ENCODE measurements around the gene POP7. TPM values are rescaled to one million over a fixed set of nuclear protein-coding genes. Genes with fewer than 3 reads are reported as not detected.
A peak's percentile ranks its signal among the peaks of the same experiment; 100 is the strongest.
"Not testable (repeated sequence)": the region's sequence is repeated elsewhere in the genome, so short reads cannot be mapped to it uniquely, and the experiment has no call there.

Gene POP7
- total RNA-seq = 10 to 100 TPM; 43.6 to 48.3 TPM

DNA sequence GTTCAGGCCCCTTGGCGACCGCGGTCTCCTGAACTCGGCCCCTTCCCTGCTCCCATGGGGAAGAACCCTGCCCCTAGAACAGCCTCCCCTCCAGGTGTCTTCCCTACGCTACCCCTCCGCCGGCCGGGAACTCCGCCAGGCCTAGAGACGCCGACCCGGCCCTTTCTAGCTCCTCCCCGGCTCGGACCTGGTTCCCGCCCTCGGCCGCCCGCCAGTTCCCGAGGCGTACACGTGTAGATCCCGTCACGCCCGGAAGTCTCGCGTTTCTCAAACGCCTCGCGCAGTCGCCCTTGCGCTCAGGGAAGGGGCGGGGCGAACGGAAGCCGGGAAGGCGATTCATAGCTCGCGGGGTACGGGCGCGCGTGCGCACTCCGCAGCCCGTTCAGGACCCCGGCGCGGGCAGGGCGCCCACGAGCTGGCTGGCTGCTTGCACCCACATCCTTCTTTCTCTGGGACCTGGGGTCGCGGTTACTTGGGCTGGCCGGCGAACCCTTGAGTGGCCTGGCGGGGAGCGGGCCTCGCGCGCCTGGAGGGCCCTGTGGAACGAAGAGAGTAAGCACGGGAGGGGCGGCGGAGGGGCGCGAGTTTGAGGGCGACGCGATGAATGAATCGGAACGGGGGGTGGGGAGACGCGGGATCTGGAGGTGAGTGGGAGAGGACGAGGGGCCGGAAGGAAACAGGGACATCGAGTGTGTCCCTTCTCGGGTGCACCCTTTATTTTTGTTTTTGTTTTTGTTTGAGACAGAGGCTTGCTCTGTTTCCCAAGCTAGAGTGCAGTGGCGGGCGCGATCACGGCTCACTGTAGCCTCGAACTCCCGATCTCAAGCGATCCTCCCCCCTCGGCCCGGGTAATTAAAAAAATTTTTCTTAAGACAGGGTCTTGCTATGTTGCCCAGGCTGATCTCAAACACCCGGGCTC, at the start of gene POP7:
Gene POP7 (plus strand): TSS at position 369 of the 919 bp plus-strand sequence. CDS start 710 bp downstream, outside the sequence.
- H3K9me3 Mint-ChIP-seq (ENCODE audit: insufficient read depth) = no peaks in the 10 kb centered on the region
- ATAC-seq (peak; percentile 96), DNase-seq (peak; percentile 99)
- H3K4me3 Mint-ChIP-seq = peak within 1 kb of the TSS; percentile 96
- H3K27ac Mint-ChIP-seq = peak within 1 kb of the TSS; percentile 98
- H3K36me3 Mint-ChIP-seq (ENCODE audit: low read depth) = peaks cover 8% of the 10 kb centered on the region
- ChIA-PET POLR2A (interaction anchor here (0.6 to 2.3 kb wide), 21 partner anchors 10 to 379 kb away, joined by 3 to 17 read pairs (median 3); partner anchors contain the start of genes FBXO24, GIGYF1, LRCH4 and MEPCE), CTCF (interaction anchor here (0.6 to 4.7 kb wide), 65 partner anchors 8 to 557 kb away, joined by 3 to 128 read pairs (median 4); partner anchors contain the start of genes ACTL6B, EPO, FBXO24 and GIGYF1)
- H3K27me3 Mint-ChIP-seq (ENCODE audit: low read depth) = peaks cover 4% of the 10 kb centered on the region
- peaks cover 19% of the 10 kb centered on the region for H3K4me1 Mint-ChIP-seq (ENCODE audit: low read depth)

DNA sequence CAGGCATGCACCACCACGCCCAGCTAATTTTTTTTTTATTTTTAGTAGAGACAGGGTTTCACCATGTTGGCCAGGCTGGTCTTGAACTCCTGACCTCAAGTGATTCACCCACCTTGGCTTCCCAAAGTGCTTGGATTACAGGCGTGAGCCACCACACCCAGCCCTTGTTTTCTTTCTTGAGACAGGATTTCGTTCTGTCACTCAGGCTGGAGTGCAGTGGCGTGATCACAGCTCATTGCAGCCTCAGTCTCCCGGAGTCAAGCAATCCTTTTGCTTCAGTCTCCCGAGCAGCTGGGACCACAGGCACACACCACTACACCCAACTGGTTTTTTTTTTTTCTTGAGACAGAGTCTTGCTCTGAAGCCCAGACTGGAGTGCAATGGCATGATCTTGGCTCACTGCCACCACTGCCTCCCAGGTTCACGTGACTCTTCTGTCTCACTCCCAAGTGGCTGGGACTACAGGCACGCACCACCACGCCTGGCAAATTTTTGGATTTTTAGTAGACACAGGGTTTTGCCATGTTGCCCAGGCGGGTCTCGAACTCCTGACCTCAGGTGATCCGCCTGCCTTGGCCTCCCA, 43.6 kb upstream of the POP7 start:
- H3K9me3 Mint-ChIP-seq (ENCODE audit: insufficient read depth); H3K36me3 Mint-ChIP-seq (ENCODE audit: low read depth); H3K4me3 Mint-ChIP-seq; H3K27ac Mint-ChIP-seq; H3K4me1 Mint-ChIP-seq (ENCODE audit: low read depth); POLR2A ChIA-PET; DNase-seq; ATAC-seq: not testable (repeated sequence)
- CTCF ChIA-PET = interaction anchor here (1.7 kb wide), 1 partner anchor 43 kb away, joined by 4 read pairs; the partner anchor contains the start of gene POP7
- H3K27me3 Mint-ChIP-seq (ENCODE audit: low read depth) = peaks cover 16% of the 10 kb centered on the region

DNA sequence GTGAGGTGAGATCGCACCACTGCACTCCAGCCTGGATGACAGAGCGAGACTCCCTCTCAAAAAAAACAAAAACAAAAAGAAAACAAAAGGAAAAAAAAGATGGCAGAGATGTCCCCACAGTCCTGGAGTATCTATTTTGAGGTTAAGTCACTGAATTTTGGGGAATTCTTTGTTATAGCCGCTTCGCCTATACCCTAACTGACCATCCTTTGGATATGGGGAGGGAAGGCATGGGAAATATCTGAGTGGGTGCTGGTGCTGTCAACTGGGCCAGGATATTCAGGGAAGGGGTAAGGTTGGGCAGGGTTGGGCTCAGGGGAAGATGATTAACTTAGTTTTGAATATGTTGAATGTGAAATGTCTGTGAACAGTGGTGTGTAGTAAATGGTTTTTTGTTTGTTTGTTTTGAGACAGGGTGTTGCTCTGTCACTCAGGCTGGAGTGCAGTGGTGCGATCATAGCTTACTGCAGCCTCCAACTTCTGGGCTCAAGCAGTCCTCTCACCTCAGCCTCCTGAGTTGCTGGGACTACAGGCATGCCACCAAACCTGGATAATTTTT, 40.7 kb upstream of the POP7 start:
- Mint-ChIP-seq H3K4me3 (no peak overlapping the region), H3K27ac (no peak overlapping the region), H3K36me3 (ENCODE audit: low read depth) (no peaks in the 10 kb centered on the region), H3K9me3 (ENCODE audit: insufficient read depth) (no peaks in the 10 kb centered on the region), H3K4me1 (ENCODE audit: low read depth) (peaks cover 4% of the 10 kb centered on the region), H3K27me3 (ENCODE audit: low read depth) (peaks cover 6% of the 10 kb centered on the region)
- ChIA-PET POLR2A (no interaction called here), CTCF (interaction anchor here (1.4 kb wide), 1 partner anchor 41 kb away, joined by 3 read pairs; the partner anchor contains the start of gene POP7)
- ATAC-seq (no peak), DNase-seq (no peak)

DNA sequence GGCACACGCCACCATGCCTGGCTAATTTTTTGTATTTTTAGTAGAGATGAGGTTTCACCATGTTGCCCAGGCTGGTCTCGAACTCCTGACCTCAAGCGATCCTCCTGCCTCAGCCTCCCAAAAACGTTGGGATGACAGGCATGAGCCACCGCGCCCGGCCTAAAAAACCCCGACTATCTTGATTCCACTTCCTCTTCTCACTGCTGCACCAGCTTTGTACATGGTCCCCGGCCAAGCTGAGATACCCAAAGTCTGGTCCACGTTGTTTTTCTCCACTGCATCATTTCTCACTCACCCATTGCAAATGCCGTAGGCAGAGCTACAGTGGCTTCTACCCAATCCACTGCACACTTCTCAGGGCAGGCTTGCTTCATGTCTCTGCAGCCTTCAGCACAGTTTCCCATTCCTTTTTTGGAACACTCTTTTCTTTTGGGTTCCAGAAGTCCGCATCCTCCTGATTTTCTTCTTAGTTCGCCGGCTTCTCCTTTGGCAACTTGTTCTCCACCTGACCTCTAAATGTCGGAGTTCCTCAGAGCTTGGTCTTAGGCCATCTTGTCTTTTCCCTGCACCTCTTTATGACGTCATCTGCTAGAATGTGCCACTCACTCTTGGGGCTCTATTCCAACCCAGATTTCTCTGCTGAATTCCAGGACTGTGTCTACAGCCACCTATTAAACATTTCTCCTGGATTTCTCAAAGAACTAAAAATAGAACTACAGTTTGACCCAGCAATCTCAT, 38.4 kb upstream of the POP7 start:
- DNase-seq (no peak), ATAC-seq (no peak)
- POLR2A ChIA-PET = no interaction called here
- Mint-ChIP-seq H3K9me3 (ENCODE audit: insufficient read depth) (no peaks in the 10 kb centered on the region), H3K27me3 (ENCODE audit: low read depth) (peaks cover 12% of the 10 kb centered on the region), H3K4me1 (ENCODE audit: low read depth) (peaks cover 6% of the 10 kb centered on the region), H3K27ac (no peak overlapping the region), H3K4me3 (no peak overlapping the region), H3K36me3 (ENCODE audit: low read depth) (no peaks in the 10 kb centered on the region)
- CTCF ChIA-PET = interaction anchor here (0.6 to 1.6 kb wide), 3 partner anchors 9 to 38 kb away, joined by 3 to 4 read pairs (median 4); no protein-coding TSS in a partner anchor

DNA sequence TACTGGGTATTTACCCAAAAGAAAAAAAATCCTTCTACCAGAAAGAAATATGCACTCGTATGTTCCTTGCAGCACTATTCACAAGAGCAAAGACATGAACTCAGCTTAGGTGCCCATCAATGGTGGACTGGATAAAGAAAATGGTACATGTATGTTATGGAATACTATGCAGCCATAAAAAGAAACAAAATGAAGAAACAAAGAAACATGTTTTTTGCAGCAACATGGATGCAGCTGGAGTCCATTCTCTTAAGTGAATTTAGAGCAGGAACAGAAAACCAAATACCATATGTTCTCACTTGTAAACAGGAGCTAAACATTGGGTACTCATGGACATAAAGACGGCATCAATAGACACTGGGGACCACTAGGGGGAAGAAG, 37.9 kb upstream of the POP7 start:
- H3K36me3 Mint-ChIP-seq (ENCODE audit: low read depth) = no peaks in the 10 kb centered on the region
- no peaks in the 10 kb centered on the region for H3K9me3 Mint-ChIP-seq (ENCODE audit: insufficient read depth)
- ATAC-seq (no peak), DNase-seq (no peak)
- H3K4me3 Mint-ChIP-seq = no peak overlapping the region
- no peak overlapping the region for H3K27ac Mint-ChIP-seq
- ChIA-PET POLR2A (no interaction called here), CTCF (interaction anchor here (0.6 to 1.6 kb wide), 3 partner anchors 10 to 37 kb away, joined by 3 to 4 read pairs (median 4); no protein-coding TSS in a partner anchor)
- H3K27me3 Mint-ChIP-seq (ENCODE audit: low read depth) = peaks cover 12% of the 10 kb centered on the region
- H3K4me1 Mint-ChIP-seq (ENCODE audit: low read depth) = peaks cover 9% of the 10 kb centered on the region

DNA sequence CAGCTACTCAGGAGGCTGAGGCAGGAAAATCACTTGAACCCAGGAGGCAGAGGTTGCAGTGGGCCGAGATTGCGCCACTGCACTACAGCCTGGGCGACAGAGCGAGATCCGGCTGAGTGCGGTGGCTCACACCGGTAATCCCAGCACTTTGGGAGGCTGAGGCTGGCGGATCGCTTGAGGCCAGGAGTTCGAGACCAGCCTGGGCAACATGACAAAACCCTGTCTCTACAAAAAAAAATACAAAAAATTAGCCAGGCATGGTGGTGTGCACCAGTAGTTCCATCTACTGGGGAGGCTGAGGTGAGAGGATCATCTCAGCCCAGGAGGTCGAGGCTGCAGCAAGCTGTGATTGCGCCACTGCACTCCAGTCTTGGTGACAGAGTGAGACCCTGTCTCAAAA, 36.8 kb upstream of the POP7 start:
- H3K9me3 Mint-ChIP-seq (ENCODE audit: insufficient read depth); DNase-seq; ATAC-seq; H3K27ac Mint-ChIP-seq; POLR2A ChIA-PET; H3K36me3 Mint-ChIP-seq (ENCODE audit: low read depth); H3K4me3 Mint-ChIP-seq; H3K4me1 Mint-ChIP-seq (ENCODE audit: low read depth): not testable (repeated sequence)
- H3K27me3 Mint-ChIP-seq (ENCODE audit: low read depth) = peaks cover 12% of the 10 kb centered on the region
- CTCF ChIA-PET = interaction anchor here (2.0 kb wide), 1 partner anchor 36 kb away, joined by 5 read pairs; no protein-coding TSS in a partner anchor

DNA sequence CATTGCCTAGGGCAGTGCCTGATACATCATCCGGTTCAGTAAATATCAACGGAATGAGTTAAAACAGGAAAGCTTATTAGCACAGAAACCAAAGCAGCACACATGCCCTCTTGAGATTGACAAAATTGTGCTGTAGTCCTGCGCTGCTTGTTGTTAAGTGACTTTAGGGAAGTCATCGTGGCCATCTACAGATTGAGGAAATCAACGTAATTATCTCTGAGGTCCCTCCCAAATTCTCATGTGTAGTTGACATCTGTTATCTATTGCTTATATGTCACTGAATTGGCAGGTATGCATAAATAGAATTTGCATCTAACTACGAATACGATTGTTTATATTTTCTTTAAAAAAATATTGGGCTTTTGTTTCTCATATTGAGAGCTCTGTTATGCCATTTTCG, 35.8 kb upstream of the POP7 start:
- ATAC-seq = no peak
- Mint-ChIP-seq H3K4me1 (ENCODE audit: low read depth) (peaks cover 9% of the 10 kb centered on the region), H3K36me3 (ENCODE audit: low read depth) (peaks cover 3% of the 10 kb centered on the region), H3K27ac (no peak overlapping the region), H3K27me3 (ENCODE audit: low read depth) (peaks cover 12% of the 10 kb centered on the region), H3K4me3 (no peak overlapping the region), H3K9me3 (ENCODE audit: insufficient read depth) (no peaks in the 10 kb centered on the region)
- ChIA-PET POLR2A (interaction anchor here (1.0 kb wide), 1 partner anchor 23 kb away, joined by 4 read pairs; no protein-coding TSS in a partner anchor), CTCF (interaction anchor here (0.9 to 2.0 kb wide), 5 partner anchors 11 to 37 kb away, joined by 3 to 8 read pairs (median 4); partner anchors contain the start of gene POP7)
- DNase-seq = no peak

DNA sequence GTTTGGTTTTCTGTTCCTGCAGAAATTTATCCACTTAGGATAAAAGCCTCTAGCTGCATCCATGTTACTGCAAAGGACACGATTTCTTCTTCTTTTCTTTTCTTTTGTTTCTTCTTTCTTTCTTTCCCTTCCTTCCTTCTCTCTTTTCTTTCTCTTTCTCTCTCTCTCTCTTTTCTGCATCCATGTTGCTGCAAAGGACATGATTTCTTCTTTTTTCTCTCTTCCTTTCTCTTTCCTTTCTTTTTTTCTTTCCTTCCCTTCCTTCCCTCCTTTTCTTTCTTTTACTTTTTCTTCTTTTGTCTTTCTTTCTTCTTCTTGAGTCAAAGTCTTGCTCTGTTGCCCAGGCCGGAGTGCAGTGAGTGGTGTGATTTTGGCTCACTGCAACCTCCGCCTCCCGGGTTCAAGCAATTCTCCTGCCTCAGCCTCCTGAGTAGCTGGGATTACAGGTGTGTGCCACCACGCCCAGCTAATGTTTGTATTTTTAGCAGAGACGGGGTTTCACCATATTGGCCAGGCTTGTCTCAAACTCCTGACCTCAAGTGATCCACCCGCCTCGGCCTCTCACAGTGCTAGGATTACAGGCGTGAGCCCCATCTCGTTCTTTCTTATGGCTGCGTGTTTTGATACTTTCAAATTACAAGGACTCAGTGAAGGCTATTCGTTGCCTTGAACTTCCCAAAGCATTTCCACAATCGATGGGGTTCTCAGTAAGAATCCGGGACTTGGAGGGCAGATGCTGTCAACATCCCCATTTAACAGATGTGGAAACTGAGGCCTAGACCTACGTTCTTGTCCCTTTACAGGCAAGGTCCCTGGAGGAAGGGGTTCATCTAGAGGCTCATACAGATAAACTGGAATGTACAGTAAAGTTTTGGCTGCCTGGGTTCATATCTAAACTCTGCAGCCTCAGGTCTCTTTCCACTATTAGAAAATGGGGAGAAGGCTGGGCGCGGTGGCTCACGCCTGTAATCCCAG, 34.3 kb upstream of the POP7 start:
- Mint-ChIP-seq H3K27me3 (ENCODE audit: low read depth) (peaks cover 12% of the 10 kb centered on the region), H3K27ac (no peak overlapping the region), H3K4me3 (no peak overlapping the region), H3K9me3 (ENCODE audit: insufficient read depth) (no peaks in the 10 kb centered on the region), H3K4me1 (ENCODE audit: low read depth) (peaks cover 13% of the 10 kb centered on the region), H3K36me3 (ENCODE audit: low read depth) (peaks cover 9% of the 10 kb centered on the region)
- ATAC-seq = no peak
- DNase-seq = no peak
- POLR2A ChIA-PET = no interaction called here
- CTCF ChIA-PET = interaction anchor here (0.7 to 2.0 kb wide), 4 partner anchors 34 to 39 kb away, joined by 4 to 11 read pairs (median 6); partner anchors contain the start of gene POP7

DNA sequence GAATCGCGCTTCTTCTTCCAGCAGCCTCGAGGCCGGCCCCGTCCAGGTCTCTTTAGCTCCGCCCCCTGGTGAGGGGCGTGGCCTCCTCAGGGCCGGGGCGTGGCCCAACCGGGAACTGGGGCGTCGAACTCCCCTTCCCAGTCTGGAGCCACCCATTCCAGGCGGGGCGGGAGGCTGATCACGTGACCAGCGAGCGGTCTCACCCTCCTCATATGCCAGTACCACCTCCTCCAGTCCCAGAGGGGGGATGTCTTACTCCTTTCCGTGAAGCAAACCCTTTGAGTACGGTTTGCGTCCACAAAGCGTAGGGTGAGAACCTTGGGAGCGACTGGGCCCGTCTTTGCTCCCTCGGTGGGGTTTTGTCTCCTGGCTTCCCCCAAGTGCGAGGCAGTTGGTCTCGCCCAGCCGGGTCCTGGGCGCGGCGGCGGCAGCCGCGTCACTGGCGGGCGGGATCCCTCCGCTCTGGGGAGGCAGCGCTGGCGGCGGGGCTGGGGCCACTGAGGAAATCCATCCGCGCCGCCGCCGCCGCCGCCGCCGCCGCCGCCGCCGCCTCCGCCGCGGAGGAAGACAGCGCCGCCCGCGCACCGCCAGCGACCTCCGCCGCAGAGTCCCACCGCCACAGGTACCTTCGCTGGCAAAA, 32.5 kb upstream of the POP7 start, which contains the start of gene GNB2:
Gene GNB2 (plus strand): TSS at position 439 of the 640 bp plus-strand sequence. CDS start 2,526 bp downstream, outside the sequence.
- ChIA-PET POLR2A (interaction anchor here (0.5 to 1.0 kb wide), 5 partner anchors 33 to 90 kb away, joined by 3 to 4 read pairs (median 4); partner anchors contain the start of genes FBXO24, LRCH4, MOSPD3 and POP7), CTCF (interaction anchor here (0.6 to 1.6 kb wide), 5 partner anchors 19 to 44 kb away, joined by 3 to 11 read pairs (median 6); partner anchors contain the start of gene POP7)
- ATAC-seq (peak; percentile 69), DNase-seq (peak; percentile 99)
- H3K36me3 Mint-ChIP-seq (ENCODE audit: low read depth) = peaks cover 20% of the 10 kb centered on the region
- H3K4me3 Mint-ChIP-seq = peak within 1 kb of the TSS; percentile 96
- peak within 1 kb of the TSS; percentile 96 for H3K27ac Mint-ChIP-seq
- H3K27me3 Mint-ChIP-seq (ENCODE audit: low read depth) = peaks cover 10% of the 10 kb centered on the region
- no peaks in the 10 kb centered on the region for H3K9me3 Mint-ChIP-seq (ENCODE audit: insufficient read depth)
- peaks cover 26% of the 10 kb centered on the region for H3K4me1 Mint-ChIP-seq (ENCODE audit: low read depth)
